ENCODE measurements around the gene SRCAP.
A peak's percentile ranks its signal among the peaks of the same experiment; 100 is the strongest.

The SRCAP gene

DNA sequence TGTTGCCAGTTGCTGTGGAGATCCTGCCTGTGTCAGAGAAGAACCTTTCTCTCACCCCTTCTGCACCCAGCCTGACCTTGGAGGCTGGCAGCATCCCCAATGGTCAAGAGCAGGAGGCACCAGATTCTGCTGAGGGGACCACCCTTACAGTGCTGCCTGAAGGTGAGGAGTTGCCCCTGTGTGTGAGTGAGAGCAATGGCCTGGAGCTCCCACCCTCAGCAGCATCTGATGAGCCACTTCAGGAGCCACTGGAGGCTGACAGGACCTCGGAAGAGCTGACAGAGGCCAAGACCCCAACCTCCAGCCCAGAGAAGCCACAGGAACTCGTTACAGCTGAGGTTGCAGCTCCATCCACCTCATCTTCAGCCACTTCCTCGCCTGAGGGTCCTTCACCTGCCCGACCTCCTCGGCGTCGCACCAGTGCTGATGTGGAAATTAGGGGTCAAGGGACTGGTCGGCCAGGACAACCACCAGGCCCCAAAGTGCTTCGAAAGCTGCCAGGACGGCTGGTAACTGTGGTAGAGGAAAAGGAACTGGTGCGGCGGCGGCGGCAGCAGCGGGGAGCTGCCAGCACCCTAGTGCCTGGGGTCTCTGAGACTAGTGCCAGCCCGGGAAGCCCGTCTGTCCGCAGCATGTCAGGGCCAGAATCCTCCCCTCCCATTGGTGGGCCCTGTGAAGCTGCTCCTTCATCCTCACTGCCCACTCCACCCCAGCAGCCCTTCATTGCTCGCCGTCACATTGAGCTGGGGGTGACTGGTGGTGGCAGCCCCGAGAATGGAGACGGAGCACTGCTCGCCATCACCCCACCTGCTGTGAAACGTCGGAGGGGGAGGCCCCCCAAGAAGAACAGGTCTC lies 39.0 kb downstream of the SRCAP start:
- DNase-seq (ENCODE audit: low spot score) = no peak

DNA sequence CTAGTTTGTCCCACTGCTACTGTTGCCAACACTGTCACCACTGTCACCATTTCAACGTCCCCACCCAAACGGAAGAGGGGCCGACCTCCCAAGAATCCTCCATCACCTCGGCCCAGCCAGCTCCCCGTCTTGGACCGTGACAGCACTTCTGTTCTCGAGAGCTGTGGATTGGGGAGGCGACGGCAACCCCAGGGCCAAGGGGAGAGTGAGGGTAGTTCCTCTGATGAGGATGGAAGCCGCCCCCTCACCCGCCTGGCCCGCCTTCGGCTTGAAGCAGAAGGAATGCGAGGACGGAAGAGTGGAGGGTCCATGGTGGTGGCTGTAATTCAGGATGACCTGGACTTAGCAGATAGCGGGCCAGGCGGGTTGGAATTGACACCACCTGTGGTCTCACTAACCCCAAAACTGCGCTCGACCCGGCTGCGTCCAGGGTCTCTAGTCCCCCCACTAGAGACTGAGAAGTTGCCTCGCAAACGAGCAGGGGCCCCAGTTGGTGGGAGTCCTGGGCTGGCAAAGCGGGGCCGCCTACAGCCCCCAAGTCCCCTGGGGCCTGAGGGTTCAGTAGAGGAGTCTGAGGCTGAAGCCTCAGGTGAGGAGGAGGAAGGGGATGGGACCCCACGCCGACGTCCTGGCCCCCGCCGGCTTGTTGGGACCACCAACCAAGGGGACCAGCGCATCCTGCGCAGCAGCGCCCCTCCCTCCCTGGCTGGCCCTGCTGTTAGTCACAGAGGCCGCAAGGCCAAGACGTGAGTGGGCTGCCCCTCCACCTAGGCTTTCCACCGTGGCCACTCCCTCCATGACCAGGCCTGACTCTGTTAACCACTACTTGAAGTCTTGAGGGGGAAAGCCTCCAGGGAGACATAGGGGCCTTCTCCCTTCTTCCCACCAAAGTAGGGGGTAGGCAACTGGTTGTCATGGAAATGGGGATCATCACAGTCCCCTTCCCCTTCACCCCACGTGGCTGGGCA lies 40.3 kb downstream of the SRCAP start:
- no peak for DNase-seq (ENCODE audit: low spot score)

DNA sequence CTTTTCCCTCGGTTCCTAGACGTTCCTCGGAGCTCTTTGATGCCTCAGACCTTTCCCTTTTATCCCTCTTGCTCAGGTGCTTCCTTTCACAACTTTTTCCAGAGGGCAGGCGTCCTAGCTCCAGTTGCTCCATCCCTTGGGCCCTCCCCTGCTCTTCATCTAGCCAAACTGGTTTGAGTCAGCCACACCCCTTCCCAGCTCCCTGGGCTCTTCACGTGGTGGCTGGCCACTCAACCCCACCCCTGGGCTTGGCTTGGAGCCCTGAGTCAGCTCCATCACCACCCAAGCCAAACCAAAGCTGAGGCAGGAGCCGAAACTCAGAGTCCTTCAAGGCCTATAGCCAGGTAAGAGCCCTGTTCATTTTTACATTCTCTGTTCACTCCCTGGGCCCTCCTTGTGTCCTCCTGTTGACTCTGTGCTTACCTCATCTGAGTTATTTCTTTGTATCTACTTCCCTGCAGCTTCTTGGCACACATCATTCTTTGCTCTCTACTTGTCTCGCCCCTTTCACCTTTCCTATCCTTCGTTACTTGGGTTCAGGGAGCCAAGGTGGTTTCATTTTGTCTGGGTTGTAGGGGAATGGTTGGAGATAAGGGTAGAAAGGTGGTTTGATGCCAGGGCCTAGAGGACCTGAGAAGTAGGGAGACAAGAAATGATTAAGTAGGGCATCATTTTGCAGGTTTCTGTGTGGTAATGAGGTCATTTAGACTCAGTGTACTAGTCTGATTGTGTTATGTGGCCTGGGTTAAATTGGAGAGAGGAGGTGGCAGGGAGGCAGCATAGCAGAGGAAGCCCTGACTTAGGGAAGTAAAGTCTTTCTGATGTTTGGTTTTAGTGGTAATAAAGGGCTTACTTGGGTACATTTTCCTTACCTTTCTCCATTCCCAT lies 41.6 kb downstream of the SRCAP start:
- DNase-seq (ENCODE audit: low spot score) = no peak

GRCh38 chr16:30741461-30741914 lies 42.5 kb downstream of the SRCAP start:
- peak; percentile 42 for DNase-seq (ENCODE audit: low spot score)

GRCh38 chr16:30743716-30744115 lies 44.7 kb downstream of the SRCAP start:
- no peak for DNase-seq (ENCODE audit: low spot score)

DNA sequence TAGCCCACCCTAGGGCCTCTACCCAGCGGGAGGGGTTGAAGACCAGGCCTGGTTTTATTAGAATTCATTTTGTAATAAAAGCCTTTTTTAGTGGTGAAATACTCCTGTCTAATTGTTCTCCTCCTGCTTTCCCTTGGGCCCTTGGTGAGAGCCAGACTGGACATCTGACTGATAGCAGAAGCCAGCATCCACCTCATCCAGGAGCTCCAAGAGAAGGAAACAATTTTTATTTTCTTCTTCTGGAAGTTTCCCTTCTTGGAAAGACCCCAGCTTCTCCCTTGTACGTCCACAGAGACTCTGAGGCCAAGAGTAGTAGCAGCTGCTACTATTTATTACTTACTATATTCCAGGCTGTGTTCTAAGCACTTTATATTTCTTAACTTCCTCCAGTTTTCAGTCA lies 45.2 kb downstream of the SRCAP start:
- no peak for DNase-seq (ENCODE audit: low spot score)

GRCh38 chr16:30745082-30745481 lies 46.1 kb downstream of the SRCAP start:
- no peak for DNase-seq (ENCODE audit: low spot score)

- no peak for DNase-seq (ENCODE audit: low spot score)
Measured at GRCh38 chr16:30746638-30747175, 47.7 kb downstream of the SRCAP start.

DNA sequence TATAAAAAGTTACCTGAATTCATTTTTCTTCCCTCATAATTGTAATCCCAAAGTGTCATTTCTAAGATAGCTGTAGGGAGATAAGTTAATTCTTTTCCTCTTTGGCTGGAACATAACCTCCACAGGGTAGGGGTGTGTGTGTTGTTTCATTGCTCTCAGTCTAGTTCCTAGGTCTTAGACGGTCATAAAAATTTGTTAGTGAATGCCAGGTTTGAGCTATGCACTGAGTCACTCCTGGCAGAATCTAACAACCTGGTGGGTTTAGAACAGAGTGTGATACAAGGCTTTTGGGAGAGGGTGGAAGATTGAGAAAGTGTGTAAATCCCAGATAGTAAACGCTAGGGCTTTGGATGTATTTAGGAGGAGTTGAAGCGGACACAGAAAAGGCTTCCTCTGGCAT lies 48.4 kb downstream of the SRCAP start:
- DNase-seq (ENCODE audit: low spot score) = no peak

GRCh38 chr16:30747799-30748633 lies 49.0 kb downstream of the SRCAP start, which contains the start of gene PHKG2:
Gene PHKG2 (plus strand): TSS chr16:30748425. CDS start chr16:30748821, 396 bp downstream.
- DNase-seq (ENCODE audit: low spot score) = peak; percentile 94

DNA sequence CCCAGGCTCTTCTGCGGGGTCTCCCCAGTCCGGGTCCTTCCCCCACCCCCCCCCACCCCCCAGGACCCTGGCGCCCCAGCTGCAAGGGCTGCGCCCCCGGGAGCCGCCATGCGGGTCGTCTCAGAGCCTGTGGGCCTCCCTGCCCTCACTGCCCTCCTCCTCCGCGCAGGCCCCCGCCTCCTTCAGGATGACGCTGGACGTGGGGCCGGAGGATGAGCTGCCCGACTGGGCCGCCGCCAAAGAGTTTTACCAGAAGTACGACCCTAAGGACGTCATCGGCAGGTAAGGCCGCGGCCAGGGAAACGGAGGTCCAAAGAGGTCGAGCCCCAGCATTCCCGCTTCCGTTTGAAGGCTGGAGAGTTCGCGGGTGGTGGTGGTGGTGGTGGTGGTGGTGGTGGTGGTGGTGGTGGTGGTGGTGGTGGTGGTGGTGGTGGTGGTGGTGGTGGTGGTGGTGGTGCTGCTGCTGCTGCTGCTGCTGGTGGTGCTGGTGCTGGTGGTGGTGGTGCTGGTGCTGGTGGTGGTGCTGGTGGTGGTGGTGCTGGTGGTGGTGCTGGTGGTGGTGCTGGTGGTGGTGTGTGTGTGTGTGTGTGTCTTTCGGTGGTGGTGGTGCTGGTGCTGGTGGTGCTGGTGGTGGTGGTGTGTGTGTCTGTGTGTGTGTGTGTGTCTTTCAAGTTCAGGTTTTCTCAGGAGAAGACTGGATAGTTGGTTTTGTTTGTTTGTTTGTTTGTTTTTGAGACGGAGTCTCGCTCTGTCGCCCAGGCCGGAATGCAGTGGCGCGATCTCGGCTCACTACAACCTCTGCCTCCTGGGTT lies 49.9 kb downstream of the SRCAP start:
- no peak for DNase-seq (ENCODE audit: low spot score)

DNA sequence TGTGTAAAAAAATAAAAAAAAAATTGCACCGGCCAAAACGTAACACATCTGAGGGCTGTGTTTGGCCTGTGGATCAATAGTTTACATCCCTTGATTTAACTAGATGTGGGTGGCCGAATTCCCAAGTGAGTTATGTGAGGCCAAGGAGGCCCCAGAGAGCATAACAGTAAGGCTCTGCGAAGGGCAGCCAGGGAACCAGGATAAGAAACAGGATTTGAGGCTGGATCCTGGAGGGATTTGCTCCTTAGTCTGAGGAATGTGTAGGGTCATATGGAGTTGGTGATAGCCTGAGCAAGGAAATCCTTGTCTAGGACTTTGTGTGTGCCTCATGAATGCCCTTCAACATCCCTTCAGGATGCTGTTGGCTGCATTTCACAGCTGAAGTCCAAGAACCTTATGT lies 51.2 kb downstream of the SRCAP start:
- no peak for DNase-seq (ENCODE audit: low spot score)

DNA sequence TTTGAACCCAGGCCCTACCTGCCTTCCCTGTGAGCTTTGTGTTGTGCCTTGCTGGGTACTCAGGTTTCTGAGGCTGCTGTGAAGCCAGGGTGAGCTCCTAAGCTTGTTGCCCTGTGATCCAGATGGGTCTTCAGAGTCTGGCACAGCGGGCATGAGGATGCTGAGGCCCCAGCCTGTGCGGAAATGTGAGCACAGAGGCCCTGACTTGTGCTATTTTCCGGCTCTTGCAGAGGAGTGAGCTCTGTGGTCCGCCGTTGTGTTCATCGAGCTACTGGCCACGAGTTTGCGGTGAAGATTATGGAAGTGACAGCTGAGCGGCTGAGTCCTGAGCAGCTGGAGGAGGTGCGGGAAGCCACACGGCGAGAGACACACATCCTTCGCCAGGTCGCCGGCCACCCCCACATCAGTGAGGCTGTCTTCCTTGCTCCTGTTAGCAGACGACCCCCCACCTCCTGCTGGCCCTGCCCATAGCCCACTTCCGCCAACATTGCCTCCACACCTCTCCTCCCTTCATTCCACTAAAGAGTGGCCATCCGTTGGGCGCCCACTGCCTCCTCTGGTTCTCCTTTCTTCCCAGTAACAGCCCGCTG lies 52.0 kb downstream of the SRCAP start:
- DNase-seq (ENCODE audit: low spot score) = no peak

GRCh38 chr16:30753596-30753995 lies 54.6 kb downstream of the SRCAP start:
- DNase-seq (ENCODE audit: low spot score) = no peak

- DNase-seq (ENCODE audit: low spot score) = no peak
Measured at GRCh38 chr16:30755955-30756780, 57.2 kb downstream of the SRCAP start.

DNA sequence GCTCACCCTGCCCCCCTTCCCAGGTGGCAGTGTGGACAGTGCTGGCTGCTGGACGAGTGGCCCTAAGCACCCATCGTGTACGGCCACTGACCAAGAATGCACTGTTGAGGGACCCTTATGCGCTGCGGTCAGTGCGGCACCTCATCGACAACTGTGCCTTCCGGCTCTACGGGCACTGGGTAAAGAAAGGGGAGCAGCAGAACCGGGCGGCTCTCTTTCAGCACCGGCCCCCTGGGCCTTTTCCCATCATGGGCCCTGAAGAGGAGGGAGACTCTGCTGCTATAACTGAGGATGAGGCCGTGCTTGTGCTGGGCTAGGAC lies 57.8 kb downstream of the SRCAP start:
- DNase-seq (ENCODE audit: low spot score) = no peak

GRCh38 chr16:30757316-30757715 lies 58.3 kb downstream of the SRCAP start:
- no peak for DNase-seq (ENCODE audit: low spot score)

- DNase-seq (ENCODE audit: low spot score) = no peak
Measured at GRCh38 chr16:30758988-30759491, 60.1 kb downstream of the SRCAP start.

Data from COLO829 (cell line).